HG02623 (cell line): ENCODE results near the gene POTEG.
"Not testable (repeated sequence)": the region's sequence is repeated elsewhere in the genome, so short reads cannot be mapped to it uniquely, and the experiment has no call there.

Experiments used
- ATAC-seq: cut with Tn5 transposase; IDR thresholded peaks from one replicate; pipeline ENCODE4 v1.9.1; 2021; ENCODE audit warnings: moderate library complexity; ENCODE audit not compliant: unreplicated experiment

POTEG gene

DNA sequence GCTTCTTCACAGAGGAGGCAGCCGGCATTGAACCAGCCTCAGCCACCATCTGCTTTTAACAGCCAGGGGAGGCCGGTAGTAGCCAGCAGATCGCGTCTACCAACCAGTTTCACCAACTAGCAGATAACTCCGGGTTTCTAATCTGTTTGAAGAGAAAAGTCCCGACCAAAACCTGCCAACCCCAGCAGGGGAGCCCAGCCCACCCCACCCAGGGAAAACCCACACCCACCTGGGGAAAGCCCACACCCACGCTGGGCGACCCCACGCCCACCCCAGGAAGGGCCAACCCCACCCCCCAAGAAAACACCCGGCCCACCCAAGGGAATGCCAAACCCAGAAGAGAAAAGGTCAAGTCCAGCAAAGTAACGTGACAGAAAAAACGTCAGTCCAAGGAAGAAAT is at the start of gene POTEG:
TSS of gene POTEG (minus strand) at position 101 of the 400 bp plus-strand sequence. CDS start at position 49, 52 bp downstream.
- not testable (repeated sequence) for ATAC-seq

DNA sequence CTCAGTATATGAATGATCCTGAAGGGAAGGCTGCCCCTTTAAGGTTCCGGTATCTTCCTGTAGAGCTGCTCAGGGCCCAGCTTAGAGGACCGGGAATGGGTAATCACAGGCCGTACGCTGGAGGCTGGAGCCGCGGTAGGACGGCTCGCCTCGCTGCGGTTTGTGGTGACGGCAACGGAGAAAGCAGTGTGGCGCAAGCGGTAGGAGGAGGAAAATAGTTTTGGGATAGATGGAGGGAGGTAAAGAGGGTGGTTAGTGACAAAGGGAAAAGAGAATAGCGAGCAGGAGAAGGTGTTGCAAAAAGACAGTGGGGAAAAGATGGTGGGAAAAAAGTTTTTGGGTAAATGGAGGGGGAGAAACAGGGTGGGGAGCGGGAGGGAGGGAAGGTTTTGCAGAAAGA is 48.0 kb upstream of the POTEG start:
- ATAC-seq: not testable (repeated sequence)

DNA sequence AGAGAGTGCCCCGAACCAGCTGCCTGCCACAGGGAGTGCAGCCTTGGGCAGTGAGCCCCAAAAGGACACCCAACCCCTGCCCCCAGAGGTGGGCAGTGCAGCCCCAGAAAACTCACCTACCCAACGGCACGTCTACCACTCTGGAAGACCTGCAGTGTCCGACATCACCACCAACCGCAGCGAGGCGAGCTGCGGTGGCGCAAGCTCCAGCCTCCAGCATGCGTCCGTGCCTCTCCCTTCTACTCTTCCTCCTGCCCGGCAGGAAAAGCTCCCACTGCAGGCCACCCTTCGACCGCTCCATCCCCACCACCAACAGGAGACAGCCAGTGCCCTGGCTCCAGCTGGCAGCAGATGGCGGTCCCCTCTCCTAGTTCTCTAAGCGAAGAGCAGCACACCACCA is 47.3 kb upstream of the POTEG start:
- not testable (repeated sequence) for ATAC-seq

DNA sequence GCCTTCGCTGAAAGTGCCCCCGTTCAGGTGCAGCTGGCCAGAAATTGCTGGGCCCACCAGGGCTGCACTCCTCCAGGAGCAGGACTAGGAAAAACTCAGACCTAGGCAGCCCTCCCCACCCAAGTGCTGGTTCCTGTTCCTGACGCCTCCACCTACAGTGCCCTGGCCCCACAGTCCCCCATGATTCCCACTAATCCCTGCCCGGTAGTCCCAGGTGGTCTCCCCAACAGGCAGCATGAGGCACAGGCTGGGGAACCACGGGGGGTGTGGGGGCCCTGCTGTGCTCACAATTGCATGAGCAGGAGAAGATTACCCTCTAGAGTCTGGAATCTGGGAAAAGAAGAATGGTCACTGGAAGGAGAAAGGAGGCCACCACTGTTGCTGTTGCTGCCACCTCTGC is 46.4 kb upstream of the POTEG start:
- not testable (repeated sequence) for ATAC-seq

DNA sequence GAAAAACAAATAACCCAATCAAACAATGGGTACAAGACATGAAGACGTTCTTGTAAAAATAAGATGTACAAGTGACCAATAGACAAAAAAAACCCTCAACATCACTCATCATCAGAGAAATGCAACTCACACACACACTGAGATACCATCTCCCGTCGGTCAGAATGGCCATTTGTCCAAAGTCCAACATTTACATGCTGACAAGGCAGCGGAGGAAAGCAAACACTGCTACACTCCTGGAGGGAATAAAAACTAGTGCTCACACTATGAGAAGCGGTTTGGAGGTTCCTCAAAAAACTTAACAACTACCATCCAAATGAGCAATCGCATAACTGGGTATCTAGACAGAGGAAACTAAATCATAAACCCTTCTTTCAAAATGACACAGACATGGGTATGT is 11.6 kb upstream of the POTEG start:
- not testable (repeated sequence) for ATAC-seq

DNA sequence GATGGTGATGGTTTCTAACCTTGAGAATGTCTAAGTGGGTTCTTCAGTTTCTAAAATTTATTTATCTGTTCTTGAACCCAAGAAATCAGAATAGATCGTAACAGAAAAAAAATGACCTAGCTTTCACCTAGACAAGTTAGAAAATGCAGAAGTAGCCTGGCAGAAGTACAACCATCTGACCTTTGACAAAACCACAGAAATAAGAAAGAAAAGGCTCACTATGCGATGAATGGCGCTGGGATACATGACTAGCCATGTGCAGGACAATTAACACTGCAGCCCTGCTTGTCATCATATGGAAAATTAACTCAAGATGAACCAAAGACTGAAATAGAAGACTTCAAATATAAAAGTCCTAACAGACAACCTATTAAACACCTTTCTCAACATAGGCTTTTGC is 5.7 kb upstream of the POTEG start:
- ATAC-seq: not testable (repeated sequence)

DNA sequence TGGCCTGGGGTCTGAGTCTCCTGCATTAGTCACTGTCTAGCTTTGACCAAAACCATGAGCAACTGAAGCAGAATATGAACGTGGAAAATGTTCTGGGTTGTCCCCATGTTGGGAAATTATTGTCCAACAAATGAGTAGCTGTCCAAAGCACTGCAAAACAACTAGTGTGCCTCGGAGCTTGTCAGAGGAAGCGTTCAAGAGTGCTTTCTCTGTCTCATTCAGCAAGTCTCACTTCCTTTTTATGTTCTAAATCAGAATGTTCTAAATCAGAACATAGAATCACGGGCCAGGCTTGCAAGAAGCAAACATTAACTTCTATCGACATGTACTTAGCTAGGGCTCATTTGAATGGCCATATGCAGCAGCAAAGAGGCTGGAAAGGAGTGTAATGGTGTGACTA is 5.1 kb upstream of the POTEG start:
- ATAC-seq: peak; percentile 55

DNA sequence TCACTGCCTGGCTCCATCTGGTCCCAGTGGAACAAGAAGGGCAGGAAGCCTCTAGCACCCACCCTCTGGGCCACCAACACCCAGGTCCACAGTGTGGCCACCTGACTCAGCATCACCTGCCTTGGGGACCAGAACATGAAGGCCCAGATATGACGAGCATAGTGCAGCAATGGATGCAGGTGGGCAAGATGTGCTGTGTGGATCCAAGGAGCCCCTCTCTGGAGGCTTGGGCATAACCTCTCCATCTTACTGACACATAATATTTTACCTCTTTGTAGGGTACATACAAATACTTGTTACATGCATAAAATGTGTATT is 2.9 kb upstream of the POTEG start:
- ATAC-seq: not testable (repeated sequence)

DNA sequence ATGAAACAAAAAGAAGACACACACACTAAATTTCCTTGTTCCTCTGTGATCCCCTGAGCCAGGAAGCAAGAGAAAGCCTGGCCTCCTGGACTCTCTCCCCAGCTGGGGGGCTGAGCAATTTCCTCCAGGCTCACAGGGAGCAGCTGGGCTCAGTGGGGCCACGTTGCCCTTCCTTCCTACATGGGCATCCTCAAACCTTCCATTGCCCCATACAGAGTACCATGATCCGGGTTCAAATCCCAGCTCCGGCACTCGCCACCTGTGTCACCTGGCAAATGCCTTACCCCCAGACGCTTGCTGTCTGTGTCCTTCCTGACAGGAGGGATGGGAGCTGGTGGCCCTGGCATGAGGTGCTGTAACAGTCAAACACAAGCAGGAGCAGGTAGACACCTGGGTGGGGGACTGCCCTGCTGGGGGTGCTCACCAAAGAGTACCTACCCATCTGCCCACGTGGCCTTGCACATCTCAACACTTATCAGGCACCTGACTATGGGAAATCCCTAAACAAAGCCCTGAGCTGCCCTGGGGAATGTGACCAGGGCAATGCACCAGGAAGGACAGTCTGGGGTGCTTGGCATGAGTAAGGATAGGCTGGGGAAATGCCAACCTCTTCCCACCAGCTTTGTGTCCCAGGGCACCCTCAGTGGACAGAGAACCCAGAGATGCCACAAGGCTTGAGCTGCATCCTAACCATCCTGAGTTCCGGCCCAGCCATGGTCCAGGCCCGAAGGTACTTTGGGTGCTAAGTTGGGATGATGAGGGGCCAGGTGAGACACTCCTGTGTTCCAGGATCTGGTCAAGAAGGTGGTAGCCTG is 2.4 kb upstream of the POTEG start:
- not testable (repeated sequence) for ATAC-seq

DNA sequence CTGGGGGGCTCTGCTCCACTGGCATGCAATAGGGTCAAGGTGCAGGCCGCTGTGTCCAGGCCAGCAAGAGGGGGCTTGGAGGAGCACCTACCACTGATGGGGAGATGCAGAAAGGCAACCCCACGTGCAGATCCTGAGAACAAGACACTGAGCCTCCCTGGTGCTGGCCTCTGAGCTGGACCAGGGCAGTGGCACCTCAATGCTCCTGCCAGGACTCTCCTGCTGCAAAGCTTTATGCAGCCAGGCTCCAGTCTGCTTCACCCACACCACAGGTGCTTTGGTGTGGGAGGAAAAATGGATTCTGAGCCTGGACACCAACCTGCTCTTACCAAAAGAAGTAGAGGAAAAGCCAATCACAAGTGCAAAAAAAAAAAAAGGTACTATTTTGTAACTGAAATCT is 1.7 kb upstream of the POTEG start:
- not testable (repeated sequence) for ATAC-seq

DNA sequence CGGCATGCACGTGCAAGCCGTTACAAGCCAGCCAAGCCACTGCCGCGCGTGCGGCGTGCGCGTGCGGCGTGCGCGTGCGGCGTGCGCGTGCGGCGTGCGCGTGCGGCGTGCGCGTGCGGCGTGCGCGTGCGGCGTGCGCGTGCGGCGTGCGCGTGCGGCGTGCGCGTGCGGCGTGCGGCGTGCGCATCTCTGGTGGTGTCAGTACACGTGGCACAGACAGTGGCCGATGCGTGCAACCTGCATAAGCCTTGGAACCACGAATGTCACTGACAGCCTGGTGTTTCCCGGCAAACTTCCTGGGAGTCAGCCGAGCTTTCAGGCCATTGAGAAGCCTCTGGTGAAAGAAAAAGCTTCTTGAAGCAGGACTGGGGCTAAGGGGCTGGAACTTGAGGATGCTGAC is 750 bp upstream of the POTEG start:
- not testable (repeated sequence) for ATAC-seq

DNA sequence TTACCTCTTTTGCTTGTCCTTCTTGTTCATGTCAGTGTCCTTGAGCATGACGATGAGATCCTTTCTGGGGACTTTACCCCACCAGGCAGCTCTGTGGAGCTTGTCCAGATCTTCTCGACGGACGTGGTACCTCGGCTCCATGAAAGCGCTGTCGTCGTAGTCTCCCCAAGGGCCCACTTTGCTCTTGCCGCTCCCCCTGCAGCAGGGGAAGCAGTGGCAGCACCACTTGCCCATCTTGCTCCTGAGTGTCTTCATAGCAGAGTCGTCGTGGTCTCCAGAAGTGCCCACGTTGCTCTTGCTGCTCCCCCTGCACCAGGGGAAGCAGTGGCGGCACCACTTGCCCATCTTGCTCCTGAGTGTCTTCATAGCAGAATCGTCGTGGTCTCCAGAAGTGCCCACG is 376 bp downstream of the POTEG start:
- ATAC-seq: not testable (repeated sequence)

DNA sequence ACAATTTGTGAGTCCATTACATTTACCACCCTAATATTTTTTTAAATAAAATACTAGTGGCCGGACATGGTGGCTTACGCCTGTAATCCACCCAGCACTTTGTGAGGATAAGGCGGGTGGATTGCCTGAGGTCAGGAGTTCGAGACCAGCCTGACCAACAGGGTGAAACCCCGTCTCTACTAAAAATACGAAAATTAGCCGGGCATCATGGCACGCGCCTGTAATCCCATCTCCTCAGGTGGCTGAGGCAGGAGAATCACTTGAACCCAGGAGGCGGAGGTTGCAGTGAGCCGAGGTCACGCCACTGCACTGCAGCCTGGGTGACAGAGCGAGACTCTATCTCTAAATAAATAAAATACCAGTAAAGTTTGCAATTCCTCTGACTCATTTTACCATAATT is 25.6 kb downstream of the POTEG start:
- ATAC-seq: not testable (repeated sequence)

DNA sequence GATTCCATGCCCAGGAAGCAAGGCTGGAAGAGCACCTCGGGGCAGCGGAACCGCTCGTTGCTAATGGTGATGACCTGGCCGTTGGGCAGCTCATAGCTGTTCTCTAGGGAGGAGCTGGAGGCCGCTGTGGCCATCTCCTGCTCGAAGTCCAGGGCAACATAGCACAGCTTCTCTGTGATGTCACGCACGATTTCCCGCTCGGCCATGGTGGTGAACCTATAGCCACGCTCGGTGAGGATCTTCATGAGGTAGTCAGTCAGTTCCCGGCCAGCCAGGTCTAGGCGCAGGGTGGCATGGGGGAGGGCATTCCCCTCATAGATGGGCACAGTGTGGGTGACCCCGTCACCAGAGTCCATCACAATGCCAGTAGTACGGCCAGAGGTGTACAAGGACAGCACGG is 32.0 kb downstream of the POTEG start:
- not testable (repeated sequence) for ATAC-seq

DNA sequence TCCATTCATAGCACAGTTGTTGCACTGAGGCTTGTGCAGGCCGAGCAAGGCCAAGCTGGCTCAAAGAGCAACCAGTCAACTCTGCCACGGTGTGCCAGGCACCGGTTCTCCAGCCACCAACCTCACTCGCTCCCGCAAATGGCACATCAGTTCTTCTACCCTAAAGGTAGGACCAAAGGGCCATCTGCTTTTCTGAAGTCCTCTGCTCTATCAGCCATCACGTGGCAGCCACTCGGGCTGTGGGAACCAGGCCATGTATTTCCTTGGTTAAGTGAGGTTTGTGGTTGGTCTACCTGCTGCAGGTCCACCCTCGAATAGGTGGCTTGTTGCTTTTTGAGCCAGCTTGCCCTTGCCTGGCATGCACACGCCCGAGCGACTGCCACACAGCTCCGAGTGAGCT is 39.4 kb downstream of the POTEG start:
- ATAC-seq: not testable (repeated sequence)

DNA sequence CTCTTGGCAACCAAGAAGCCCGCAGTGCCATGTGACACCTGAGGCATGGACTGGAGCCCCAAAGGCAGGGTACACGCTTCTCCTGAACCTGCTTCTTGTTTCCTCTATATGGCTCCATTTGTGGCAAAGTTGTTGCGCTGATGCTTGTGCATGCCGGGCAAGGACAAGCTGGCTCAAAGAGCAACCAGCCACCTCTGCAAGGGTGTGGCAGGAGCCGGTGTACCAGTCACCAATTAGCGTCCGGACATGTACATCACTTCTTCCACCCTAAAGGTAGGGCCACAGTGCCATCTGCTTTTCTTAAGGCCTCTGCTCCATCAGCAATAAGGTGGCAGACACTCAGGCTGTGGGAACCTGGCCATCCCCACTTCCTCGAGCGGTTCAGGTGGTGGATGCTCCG is 43.9 kb downstream of the POTEG start:
- ATAC-seq: not testable (repeated sequence)

DNA sequence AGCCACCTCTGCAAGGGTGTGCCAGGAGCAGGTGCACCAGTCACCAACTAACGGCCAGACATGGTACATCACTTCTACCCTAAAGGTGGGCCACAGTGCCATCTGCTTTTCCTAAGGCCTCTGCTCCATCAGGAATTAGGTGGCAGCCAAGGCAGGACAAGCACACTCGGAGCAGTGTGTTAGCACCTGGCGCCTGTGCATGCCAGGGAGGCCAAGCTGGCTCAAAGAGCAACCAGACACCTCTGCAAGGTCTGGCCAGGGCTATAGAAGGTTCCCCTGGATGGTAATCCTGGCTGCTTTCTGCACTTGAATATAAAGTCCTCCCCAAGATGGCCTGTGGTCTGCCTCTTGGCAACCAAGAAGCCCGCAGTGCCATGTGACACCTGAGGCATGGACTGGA is 45.4 kb downstream of the POTEG start:
- ATAC-seq: not testable (repeated sequence)

DNA sequence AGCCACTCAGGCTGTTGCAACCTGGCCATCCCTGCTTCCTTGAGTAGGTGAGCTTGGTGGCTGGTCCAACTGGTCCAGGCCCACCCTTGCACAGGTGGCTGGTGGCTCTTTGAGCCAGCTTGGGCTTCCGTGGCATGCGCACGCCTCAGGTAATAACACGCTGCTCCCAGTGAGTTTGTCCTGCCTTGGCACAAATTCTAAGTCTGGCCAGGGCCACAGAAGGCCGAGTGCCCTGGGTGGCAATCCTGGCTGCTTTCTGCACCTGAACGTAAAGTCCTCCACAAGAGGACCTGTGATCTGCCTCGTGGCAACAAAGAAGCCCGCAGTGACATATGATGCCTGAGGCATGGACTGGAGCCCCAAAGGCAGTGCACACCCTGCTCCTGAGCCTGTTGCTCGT is 47.1 kb downstream of the POTEG start:
- not testable (repeated sequence) for ATAC-seq

DNA sequence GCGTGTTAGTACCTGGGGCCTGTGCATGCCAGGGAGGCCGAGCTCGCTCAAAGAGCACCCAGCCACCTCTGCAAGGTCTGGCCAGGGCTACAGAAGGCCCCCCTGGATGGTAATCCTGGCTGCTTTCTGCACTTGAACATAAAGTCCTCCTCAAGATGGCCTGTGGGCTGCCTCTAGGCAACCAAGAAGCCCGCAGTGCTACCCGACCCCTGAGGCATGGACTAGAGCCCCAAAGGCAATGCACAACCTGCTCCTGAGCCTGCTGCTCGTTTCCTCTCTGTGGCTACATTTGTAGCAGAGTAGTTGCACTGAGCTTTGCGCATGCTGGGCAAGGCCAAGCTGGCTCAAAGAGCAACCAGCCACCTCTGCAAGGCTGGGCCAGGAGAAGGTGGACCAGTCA is 47.8 kb downstream of the POTEG start:
- ATAC-seq: not testable (repeated sequence)

DNA sequence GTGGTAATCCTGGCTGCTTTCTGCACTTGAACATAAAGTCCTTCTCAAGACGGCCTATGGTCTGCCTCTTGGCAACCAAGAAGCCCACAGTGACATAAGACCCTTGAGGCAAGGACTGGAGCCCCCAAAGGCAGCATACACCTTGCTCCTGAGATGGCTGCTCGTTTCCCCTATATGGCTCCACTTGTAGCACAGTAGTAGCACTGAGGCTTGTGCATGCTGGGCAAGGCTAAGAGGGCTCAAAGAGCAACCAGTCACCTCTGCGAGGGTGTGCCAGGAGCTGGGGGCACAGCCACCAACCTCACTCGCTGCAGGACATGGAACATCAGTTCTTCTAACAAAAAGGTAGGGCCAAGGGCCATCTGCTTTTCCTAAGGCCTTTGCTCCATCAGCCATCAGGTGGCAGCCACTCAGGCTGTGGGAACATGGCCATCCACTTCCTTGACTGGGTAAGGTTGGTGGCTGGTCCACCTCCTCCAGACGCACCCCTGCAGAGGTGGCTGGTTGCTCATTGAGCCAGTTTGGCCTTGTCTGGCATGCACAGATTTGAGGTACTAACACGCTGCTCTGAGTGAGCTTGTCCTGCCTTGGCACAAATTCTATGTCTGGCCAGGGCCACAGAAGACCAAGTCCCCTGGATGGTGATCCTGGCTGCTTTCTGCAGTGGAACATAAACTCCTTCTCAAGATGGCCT is 49.9 kb downstream of the POTEG start:
- ATAC-seq: not testable (repeated sequence)

DNA sequence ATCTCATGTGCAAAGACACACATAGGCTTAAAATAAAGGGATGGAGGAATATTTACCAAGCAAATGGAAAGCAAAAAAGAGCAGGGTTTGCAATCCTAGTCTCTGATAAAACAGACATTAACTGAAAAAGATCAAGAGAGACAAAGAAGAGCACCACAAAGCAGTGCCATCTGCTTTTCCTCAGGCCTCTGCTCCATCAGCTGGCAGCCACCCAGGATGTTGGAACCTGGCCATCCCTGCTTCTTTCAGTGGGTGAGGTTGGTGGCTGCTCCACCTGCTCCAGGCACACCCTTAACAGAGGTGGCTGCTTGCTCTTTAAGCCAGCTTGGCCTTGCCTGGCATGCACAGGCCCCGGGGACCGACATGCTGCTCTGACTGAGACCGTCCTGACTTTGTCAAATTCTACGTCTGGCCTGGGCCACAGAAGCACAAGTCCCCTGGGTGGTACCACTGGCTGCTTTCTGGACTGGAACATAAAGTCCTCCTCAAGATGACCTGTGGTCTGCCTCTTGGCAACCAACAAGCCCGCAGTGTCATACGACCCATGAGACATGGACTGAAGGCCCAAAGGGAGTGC is 51.0 kb downstream of the POTEG start:
- ATAC-seq: not testable (repeated sequence)

DNA sequence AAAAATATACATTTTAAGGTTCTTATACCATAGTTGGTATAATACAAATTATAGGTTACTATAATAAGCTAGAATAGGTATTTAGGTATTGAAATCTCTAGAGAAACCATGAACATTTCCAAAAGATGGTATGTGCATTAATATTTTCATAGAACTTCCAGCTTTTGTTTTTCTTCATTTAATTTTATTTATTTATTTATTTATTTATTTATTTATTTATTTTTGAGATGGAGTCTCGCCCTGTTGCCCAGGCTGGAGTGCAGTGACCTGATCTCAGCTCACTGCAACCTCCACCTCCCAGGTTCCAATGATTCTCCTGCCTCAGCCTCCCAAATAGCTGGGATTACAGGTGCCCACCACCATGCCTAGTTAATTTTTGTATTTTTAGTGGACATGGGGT is 54.0 kb downstream of the POTEG start:
- not testable (repeated sequence) for ATAC-seq
